Measurements from ENCODE around the gene MDP1.

Gene MDP1

GRCh38 chr14:24197056-24197450, 18.8 kb downstream of the MDP1 start:
- no peak for DNase-seq (ENCODE audit: low read depth)

GRCh38 chr14:24196071-24197055, 19.5 kb downstream of the MDP1 start:
- no peak for DNase-seq (ENCODE audit: low read depth)

- peak; percentile 83 for DNase-seq (ENCODE audit: low read depth)
Observed at GRCh38 chr14:24195186-24196070, 20.4 kb downstream of the MDP1 start, which contains the start of gene TM9SF1. TM9SF1 (minus strand) TSS chr14:24195441; CDS start chr14:24195019, 422 bp downstream.

GRCh38 chr14:24194873-24195185, 21.0 kb downstream of the MDP1 start:
- no peak for DNase-seq (ENCODE audit: low read depth)

- DNase-seq (ENCODE audit: low read depth), result no peak
Observed at GRCh38 chr14:24194186-24194872, 21.5 kb downstream of the MDP1 start.

GRCh38 chr14:24192933-24193332, 22.9 kb downstream of the MDP1 start:
- DNase-seq (ENCODE audit: low read depth), result no peak

GRCh38 chr14:24190416-24190815, 25.4 kb downstream of the MDP1 start:
- no peak for DNase-seq (ENCODE audit: low read depth)

GRCh38 chr14:24189460-24189859, 26.4 kb downstream of the MDP1 start:
- DNase-seq (ENCODE audit: low read depth), result no peak

GRCh38 chr14:24189059-24189375, 26.8 kb downstream of the MDP1 start:
- DNase-seq (ENCODE audit: low read depth), result no peak

- peak; percentile 90 for DNase-seq (ENCODE audit: low read depth)
Observed at GRCh38 chr14:24188251-24189058, 27.4 kb downstream of the MDP1 start, which contains the start of gene IPO4. IPO4 (minus strand) TSS chr14:24188816; CDS start chr14:24188787, 29 bp downstream.

GRCh38 chr14:24187539-24187915, 28.3 kb downstream of the MDP1 start:
- no peak for DNase-seq (ENCODE audit: low read depth)

- no peak for DNase-seq (ENCODE audit: low read depth)
Observed at GRCh38 chr14:24186831-24187538, 28.9 kb downstream of the MDP1 start.

GRCh38 chr14:24185741-24186140, 30.1 kb downstream of the MDP1 start:
- DNase-seq (ENCODE audit: low read depth), result no peak

- DNase-seq (ENCODE audit: low read depth), result no peak
Observed at GRCh38 chr14:24185026-24185425, 30.8 kb downstream of the MDP1 start.

- no peak for DNase-seq (ENCODE audit: low read depth)
Observed at GRCh38 chr14:24184104-24184970, 31.5 kb downstream of the MDP1 start.

- no peak for DNase-seq (ENCODE audit: low read depth)
Observed at GRCh38 chr14:24183014-24183481, 32.8 kb downstream of the MDP1 start.

GRCh38 chr14:24182110-24182882, 33.6 kb downstream of the MDP1 start:
- no peak for DNase-seq (ENCODE audit: low read depth)

- no peak for DNase-seq (ENCODE audit: low read depth)
Observed at GRCh38 chr14:24181371-24182077, 34.3 kb downstream of the MDP1 start.

All from stimulated activated CD8-positive, alpha-beta memory T cell treated with anti-CD3 and anti-CD28 coated beads, Interleukin-12 subunit alpha, Interleukin-12 subunit beta, amount 100 ng/mL, for 4 hours (primary cell).